COLO668 (cell line): ENCODE measurements around the gene ZNF507.
"Not testable (repeated sequence)": the region's sequence is repeated elsewhere in the genome, so short reads cannot be mapped to it uniquely, and the experiment has no call there.

Experiments used
- DNase-seq: peaks from one replicate; lab custom pipeline; 2025; ENCODE audit not compliant: unreplicated experiment; lab: John Stamatoyannopoulos, UW

Gene ZNF507

DNA sequence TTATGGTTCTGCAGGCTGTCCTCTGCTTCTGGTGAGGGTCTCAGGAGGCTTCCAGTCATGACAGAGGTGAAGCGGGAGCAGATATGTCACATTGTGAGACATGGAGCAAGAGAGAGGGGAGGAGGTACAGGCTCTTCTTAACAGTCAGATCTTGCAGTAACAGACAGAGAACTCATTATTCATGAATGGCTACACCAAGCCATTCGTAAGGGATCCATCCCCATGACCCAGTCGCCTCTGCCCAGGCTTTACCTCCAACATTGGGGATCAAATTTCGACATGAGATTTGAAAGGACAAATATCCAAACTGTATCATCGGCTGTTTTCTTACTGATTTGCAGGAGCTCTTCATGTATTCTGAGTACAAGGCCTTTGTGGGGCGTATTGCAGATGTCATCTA, 21.7 kb downstream of the ZNF507 start:
- no peak for DNase-seq

DNA sequence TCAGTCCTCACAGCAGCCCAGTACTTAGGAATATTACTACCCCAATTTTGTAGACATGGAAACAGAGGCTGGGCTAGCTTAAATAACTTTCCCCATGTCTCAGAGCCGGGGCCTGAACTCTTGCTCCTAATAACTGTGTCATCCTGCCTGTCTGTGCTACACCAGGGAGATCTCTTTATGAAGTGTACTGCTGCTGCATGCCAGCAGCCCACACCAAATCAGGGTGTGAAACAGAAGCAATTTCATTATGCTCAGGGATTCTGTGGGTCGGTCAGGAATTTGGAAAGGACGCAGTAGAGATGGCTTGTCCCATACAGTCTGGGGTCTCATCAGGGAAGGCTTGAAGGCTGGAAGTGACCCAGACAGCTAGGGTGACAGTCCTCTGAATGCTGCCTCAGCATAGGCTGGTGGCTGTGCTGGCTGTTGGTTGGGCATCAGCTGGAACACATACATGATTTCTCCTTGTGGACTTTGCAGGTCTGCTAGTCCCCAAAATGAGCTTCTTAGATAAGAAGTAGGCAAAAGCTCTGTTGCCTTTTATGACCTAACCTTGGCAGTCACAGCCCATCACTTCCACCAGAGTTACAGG, 22.6 kb downstream of the ZNF507 start:
- DNase-seq, result no peak

DNA sequence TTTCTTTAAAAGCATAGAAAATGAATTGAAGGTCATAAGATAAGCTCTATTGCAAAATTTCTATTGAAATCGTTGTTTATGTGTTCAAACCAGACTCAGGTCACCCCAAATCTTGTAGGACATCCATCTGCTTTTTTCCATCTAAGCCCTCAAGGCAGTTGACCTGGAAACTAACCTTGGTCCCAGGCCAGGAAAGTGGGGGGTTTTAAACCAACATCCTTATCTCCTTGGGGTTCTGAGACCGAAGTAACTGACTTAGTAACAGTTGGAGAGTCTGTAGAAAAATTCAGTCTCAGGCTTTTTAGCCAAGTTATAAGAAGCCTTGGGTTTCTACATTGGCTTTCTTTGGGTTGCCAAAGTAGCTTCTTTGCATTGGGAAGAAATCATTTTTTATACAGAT, 23.4 kb downstream of the ZNF507 start:
- DNase-seq, result no peak

DNA sequence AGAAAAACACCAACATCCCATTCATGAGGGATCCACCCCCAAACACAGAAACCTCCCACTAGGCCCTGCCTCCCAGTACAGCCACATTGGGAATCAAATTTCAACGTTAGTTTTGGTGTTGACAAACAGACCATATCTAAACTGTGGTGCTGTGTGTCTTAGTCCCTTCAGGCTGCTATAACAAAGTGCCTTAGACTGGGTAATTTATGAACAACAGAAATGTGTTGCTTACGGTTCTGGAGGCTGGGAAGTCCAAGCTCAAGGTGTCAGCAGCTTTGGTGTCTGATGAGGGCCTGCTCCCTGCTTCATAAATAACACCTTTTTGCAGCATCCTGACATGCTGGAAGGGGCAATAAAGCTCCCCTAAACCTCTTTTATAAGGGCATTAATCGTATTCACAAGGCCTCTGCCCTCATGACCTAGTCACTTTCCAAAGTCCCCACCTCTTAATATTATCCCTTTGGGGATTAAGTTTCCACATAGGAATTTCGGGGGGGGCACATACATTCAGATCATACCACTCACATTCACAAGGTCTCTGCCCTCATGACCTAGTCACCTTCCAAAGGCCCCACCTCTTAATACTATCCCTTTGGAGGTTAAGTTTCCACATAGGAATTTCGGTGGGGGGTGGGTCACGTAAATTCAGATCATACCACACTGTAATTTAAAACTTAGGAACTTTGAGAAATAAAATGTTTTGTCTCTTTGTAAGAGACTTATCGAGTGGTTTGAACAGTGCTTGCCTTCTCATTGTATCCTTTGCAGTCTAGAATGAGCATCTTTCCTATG, 27.5 kb downstream of the ZNF507 start:
- DNase-seq, result no peak

DNA sequence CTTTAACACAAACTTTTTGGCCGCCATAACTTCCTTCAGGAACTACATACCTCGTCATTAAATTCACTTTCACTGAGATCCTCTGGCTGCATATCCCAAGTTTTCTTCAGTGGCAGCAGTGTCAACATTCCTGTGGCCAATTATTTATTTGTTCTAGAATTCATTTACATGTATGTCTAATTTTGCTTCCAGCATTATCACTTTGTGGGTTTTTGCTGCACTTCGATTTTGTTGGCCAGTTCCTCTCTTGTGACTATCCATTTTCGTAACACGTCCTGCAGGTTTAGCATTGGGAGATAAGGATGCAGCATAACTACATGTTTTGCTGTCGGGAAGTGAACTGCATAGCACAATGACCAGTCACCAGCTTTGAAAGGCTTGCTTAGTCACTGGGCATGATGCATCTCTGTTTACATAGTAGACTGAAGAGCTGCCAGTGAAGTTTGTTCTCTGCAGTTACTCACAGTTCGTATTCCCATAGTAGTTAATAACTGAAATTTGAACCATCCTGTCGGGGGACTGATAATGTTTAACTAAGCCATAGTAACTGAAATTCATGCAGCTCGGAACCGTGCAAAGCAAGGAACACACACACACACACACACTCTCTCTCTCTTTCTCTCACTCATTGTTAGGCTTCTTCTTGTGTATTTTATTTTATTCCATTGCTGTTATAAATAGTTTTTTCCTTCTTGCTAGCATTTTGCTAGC, 28.3 kb downstream of the ZNF507 start:
- DNase-seq, result peak; percentile 66

DNA sequence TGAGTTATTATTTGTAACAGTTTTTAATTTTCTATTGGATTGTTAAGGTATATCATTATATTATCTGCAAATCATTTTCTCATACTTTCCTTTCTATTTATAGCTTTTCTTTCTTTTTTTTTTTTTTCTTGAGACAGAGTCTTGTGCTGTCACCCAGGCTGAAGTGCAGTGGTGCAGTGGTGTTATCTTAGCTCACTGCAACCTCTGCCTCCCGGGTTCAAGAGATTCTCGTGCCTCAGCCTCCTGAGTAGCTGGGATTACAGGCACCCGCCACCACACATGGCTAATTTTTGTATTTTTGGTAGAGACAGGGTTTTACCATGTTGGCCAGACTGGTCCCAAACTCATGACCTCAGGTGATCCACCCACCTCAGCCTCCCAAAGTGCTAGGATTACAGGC, 29.0 kb downstream of the ZNF507 start:
- DNase-seq, result not testable (repeated sequence)

DNA sequence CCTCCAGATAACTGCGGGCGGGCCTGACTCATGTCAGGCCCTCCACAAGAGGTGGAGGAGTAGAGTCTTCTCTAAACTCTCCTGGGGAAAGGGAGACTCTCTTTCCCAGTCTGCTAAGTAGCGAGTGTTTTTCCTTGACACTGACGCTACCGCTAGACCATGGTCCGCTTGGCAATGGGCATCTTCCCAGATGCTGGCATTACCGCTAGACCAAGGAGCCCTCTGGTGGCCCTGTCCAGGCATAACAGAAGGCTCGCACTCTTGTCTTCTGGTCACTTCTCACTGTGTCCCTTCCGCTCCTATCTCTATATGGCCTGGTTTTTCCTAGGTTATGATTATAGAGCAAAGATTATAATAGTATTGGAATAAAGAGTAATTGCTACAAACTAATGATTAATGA, 31.7 kb downstream of the ZNF507 start:
- not testable (repeated sequence) for DNase-seq

DNA sequence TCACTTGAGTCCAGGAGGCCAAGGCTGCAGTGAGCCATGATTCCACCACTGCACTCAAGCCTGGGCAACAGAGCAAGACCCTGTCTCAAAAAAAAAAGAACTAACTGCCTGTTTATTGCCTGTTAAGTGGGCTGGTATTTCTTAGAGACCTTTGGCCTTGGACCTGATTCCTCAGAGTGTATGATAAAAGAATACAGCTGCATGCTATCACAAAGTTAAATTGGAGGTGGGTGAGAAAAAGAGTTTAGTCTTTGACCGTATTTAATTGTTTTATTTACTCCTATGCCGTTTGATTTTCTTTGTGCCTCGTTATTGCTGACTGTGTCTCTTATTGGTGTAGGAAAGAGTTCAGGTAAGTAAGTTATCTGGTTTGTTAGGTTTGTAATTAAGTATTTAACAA, 34.9 kb downstream of the ZNF507 start:
- DNase-seq, result no peak

DNA sequence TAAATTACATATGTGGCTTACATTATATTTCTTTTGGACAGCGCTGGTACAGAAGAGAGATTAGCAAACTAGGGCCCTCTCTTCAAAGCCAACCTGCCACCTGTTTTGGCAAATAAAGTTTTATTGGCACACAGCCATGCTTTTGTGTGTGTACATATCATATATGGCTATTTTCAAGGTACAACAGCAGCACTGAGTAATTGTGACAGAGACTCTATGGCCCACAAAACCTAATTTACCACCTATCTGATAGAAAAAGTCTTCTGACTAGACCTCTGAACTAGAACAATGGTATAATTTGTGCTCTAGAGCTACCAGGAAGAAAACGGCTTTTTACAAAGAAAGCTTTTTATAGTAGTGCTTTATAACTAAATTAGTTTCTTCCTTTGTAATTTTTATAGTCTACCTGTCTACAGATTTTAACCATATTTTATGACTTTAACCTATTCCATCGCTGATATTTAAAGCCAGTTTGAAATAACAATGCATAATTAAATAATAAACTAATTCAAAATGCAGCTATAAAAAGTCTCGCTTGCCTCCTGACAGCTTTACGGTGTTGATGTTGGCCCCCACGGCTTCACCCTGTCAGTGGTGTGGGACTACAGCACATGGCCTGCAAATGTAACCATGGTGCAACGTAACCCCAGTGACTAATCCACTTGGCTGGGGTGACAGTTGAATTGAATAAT, 42.4 kb downstream of the ZNF507 start:
- no peak for DNase-seq

DNA sequence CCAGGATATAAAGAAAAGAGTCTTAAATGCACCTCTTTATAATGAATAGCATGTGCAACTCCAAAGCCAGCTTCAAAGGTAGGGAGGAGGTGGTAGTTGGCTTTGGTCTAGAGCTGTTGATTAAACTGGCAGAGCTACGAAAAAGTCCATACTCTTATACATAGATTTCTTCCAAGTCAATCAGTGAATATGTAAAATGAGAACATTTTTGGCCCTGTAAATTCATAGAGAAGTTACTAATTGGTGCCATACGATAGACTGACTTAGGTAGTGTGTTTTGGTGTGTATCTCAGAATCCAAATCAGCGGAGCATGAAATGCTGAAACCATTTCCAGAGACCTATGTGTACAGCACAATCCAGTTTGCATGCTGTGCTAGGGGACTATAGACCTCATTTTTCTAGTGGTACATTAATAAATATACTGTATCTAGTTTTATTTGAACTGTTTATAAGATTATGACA, 43.0 kb downstream of the ZNF507 start:
- no peak for DNase-seq

DNA sequence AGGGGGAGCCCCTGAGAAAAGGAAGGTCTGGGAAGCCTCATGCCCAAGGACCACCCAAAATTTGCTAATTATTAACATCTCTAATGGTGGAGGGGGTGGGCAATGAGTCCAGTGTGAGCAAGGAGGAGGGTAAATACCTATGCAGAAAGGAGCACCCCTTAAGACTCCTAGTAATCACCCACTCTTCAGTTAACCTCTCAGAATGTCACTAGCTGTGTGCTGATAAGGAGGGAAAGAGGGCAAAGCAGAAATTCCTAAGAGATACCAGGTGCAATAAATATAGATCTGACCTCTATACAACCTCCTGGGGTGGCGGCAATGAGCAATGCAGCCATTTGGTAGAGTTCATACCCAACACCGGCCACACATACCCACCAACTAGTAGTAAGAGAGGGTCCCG, 47.5 kb downstream of the ZNF507 start:
- no peak for DNase-seq

DNA sequence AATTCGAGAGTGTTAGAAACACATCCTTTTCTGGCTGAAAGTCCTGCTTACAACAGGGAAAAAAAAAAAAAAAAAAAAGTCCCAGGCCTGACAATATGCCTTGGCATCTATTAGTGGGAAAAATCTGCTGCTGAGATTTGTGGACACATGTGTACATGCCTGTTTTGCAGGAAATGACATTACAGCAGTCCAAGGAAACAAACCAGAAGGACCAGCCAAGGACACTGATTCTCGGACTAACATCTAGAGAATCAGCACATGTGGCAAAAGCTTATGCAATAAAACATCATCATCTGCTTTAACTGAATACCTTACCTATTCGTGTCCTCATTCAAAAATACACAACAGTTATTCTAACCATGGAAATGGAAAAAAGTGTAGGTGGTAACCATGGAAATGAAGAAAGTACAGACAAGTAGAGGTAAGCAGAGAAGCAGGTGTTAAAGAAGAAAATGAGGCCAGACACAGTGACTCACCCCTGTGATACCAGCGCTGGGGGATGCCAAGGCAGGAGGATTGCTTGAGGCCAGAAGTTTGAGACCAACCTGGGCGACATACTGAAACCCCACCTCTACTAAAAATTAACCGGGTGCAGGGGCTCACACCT, 50.7 kb downstream of the ZNF507 start:
- DNase-seq, result no peak

DNA sequence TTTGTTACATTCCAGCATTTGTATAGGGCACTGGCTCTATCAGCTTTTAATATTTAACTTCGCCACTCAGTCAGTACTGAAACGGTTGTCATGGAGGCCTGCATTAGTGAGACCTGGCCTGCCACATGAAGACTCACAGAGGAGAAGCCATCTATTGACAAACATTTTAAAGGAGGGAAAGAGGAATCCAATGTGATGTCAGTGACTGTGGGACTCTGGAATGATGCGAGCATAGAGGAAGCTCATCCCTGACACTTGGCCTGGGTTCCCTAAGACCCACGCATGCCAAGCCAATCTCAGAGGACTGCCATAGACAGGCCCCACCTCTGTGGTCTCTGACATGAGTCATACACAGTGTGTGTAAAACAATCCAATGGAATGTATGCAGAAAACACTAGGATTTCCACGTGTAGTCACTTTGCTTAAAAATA, 52.3 kb downstream of the ZNF507 start:
- no peak for DNase-seq

DNA sequence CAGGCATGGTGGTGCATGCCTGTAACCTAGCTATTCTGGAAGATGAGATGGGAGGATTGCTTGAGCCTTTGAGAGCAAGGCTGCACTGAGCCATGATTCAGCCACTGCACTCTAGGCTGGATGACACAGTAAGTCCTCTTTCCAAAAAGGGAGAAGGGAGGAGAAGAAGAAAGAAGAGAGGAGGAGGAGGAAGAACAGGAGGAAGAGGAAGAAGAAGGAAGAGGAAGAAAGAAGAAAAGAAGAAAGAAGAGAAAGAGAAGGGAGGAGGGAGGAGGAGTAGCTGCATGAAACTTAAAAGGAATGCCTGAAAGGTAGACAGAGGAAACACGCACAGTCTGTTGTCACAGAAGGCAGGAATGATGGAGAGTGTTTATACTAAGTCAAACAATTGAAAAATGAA, 56.6 kb downstream of the ZNF507 start:
- DNase-seq, result no peak

DNA sequence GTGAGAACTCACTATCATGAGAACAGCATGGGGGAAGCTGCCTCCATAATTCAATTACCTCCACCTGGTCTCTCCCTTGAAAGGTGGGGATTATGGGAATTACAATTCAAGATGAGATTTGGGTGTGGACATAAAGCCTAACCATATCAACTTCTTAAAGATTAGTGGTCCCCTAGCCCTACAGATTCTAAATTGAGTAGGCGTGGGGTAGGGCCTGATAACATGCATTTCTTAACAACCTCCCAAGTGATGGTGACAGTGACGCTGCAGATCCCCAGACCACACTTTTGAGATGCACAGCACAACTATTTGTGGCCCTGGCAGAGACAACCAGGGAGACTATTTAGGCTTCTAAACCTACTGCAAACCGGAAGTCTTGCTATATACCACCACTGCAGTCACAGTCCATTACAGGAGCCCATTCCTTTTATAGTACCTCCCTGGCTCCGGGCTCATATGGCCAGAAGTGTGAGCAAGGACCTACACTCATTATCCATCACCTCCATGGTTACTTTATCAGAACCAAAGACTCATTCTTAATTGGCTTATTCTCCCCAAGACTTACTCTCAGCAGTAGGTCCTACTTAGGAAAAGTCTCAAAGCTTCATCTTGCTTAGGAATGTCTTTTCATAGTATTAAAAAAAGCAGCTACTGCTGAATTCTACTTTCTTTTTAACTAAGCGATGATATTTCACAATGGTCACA, 58.0 kb downstream of the ZNF507 start:
- DNase-seq, result no peak

DNA sequence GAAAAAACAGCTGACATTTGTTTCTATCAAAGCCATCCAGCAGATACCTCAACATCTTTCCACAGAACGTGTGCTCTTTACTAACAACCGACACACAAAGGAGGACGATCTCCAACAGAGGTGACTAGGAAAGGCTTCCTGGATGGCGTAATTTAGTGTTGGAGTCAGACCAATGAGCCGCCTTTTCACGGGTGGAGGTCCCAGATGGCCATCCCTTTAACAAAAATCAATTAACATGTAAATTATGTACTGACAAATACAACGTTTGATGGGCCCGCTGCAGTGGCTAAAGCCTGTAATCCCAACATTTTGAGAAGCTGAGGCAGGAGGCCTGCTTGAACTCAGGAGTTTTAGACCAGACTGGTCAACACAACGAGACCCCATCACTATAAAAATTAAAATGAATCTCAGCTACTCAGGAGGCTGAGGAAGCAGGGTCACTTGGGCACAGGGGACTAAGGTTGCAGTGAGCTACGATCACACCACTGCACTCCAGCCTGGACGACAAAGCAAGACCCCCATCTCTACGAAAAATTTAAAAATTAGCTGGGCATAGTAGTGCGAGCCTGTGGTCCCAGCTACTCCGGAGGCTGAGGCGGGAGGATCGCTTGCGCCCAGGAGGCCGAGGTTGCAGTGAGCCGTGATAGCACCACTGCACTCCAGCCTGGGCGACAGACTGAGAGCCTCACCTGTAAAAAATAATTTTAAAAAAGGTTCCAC, 59.0 kb downstream of the ZNF507 start:
- no peak for DNase-seq

DNA sequence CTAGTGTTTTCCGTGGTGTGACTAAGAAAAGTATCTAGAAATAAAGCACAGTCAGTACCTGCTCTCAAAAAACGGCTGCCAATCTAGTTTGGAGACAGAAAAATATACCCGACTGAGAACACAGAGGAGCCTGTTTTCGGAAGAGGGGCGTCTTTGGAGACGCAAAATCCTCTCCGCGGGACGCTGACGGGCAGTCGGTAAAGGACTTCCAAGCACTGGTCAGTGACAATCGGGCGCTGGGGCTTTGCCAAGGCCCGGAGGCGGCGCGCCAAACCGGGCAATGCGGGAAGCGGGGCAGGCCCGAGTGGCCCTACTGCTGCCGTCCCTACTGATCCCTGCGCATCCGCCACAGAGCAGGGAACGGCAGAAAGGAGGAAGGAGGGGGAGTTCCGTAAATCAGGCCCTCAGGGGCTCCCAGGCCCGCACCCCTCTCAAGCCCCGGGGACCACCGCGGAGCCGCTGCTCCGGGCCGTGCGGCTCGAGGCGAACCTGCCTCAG, 59.6 kb downstream of the ZNF507 start:
- peak; percentile 66 for DNase-seq

DNA sequence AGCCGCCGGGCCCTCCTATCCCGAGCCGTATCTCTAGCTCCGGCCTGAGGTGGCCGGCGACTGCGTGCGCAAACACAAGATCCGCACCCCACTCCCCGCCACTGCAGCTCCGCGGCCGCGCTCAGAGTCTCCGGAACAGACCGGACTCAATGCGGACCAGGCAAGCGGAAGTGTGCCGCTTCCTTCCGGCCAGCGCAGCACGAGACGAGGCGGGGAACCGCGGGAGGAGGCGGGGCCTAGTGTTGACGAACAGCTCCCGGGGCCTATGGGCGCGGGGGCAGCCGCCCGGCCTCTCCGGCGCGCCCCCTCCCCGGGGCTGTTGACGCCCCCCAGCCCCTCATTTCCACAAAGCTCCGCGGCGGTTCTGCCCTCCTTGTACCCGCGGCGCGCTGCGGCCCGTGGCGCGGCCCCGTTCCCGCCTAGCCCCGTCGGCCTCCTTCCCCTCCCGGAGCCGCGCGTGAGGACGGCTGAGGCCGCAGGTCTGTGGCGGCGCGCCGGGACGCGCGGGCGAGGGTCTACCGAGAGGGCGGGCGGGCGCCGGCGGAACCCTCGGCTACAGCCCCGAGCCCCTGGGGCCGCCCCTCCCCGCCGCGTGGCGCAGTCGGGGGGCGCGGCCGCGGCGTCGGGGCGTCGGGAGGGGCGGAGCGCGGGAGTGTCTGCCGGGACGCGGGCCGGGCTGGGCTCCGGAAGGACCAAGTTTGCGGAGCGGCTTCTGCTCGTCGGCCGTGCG, 60.2 kb downstream of the ZNF507 start, which contains the start of gene DPY19L3:
TSS of gene DPY19L3 (plus strand) at position 340 of the 730 bp plus-strand sequence. CDS start 2,484 bp downstream, outside the sequence.
- DNase-seq, result peak; percentile 94
